Muscle of arm (tissue), 14 donors: ENCODE measurements around the gene CCNB2. TPM values are rescaled to one million over a fixed set of nuclear protein-coding genes. Genes with fewer than 3 reads are reported as not detected.
"Not testable (repeated sequence)": the region's sequence is repeated elsewhere in the genome, so short reads cannot be mapped to it uniquely, and the experiment has no call there.

Experiments
- DNase-seq: peaks from one replicate; pipeline ENCODE4 v3.0.0-alpha.2; 2013
- long read RNA-seq, 11 donors: transcript quantifications; one replicate each; lab custom pipeline, GENCODE V29; 2026
- polyA plus RNA-seq, 12 donors: library from polyadenylated mRNA; unstranded; fragments of 120-200 nt; gene quantifications; one replicate each; pipeline ENCODE4 v1.2.1, GENCODE V29; 2013; ENCODE audit not compliant: insufficient read length in 12 of 12

The CCNB2 gene
- 10 to 100 TPM in 11 of 12 donors, not detected in 1; 10.6 to 31.1 (median 21.6) TPM for polyA plus RNA-seq
- long read RNA-seq, donor 1, transcript CCNB2-201 (9 exons, 1,556 nt), result major isoform, 9 of 9 reads
- long read RNA-seq, donor 1, partial matches to known transcripts, result 0 of 9 reads
- long read RNA-seq, donor 1, other reads (novel, unspliced or antisense), result 0 of 9 reads
- long read RNA-seq, donor 2, transcript CCNB2-201 (9 exons, 1,556 nt), result major isoform, 9 of 9 reads
- long read RNA-seq, donor 2, partial matches to known transcripts, result 0 of 9 reads
- long read RNA-seq, donor 2, other reads (novel, unspliced or antisense), result 0 of 9 reads
- long read RNA-seq, donor 3, partial matches to known transcripts, result 0 of 3 reads
- long read RNA-seq, donor 3, other reads (novel, unspliced or antisense), result 0 of 3 reads
- long read RNA-seq, donor 4, partial matches to known transcripts, result 0 of 2 reads
- long read RNA-seq, donor 4, other reads (novel, unspliced or antisense), result 0 of 2 reads
- long read RNA-seq, donor 5, transcript CCNB2-201 (9 exons, 1,556 nt), result major isoform, 6 of 6 reads
- long read RNA-seq, donor 5, partial matches to known transcripts, result 0 of 6 reads
- long read RNA-seq, donor 5, other reads (novel, unspliced or antisense), result 0 of 6 reads
- long read RNA-seq, donor 6, partial matches to known transcripts, result 0 of 4 reads
- long read RNA-seq, donor 6, other reads (novel, unspliced or antisense), result 0 of 4 reads
- long read RNA-seq, donor 7, partial matches to known transcripts, result 0 of 2 reads
- long read RNA-seq, donor 7, other reads (novel, unspliced or antisense), result 0 of 2 reads
- long read RNA-seq, donor 8, transcript CCNB2-201 (9 exons, 1,556 nt), result major isoform, 5 of 6 reads
- long read RNA-seq, donor 8, partial matches to known transcripts, result 0 of 6 reads
- long read RNA-seq, donor 8, other reads (novel, unspliced or antisense), result 0 of 6 reads
- long read RNA-seq, donor 9, transcript CCNB2-201 (9 exons, 1,556 nt), result major isoform, 8 of 8 reads
- long read RNA-seq, donor 9, partial matches to known transcripts, result 0 of 8 reads
- long read RNA-seq, donor 9, other reads (novel, unspliced or antisense), result 0 of 8 reads
- long read RNA-seq, donor 10, partial matches to known transcripts, result 0 of 3 reads
- long read RNA-seq, donor 10, other reads (novel, unspliced or antisense), result 0 of 3 reads
- long read RNA-seq, donor 11, transcript CCNB2-201 (9 exons, 1,556 nt), result major isoform, 15 of 20 reads
- long read RNA-seq, donor 11, partial matches to known transcripts, result 5 of 20 reads
- long read RNA-seq, donor 11, other reads (novel, unspliced or antisense), result 0 of 20 reads

DNA sequence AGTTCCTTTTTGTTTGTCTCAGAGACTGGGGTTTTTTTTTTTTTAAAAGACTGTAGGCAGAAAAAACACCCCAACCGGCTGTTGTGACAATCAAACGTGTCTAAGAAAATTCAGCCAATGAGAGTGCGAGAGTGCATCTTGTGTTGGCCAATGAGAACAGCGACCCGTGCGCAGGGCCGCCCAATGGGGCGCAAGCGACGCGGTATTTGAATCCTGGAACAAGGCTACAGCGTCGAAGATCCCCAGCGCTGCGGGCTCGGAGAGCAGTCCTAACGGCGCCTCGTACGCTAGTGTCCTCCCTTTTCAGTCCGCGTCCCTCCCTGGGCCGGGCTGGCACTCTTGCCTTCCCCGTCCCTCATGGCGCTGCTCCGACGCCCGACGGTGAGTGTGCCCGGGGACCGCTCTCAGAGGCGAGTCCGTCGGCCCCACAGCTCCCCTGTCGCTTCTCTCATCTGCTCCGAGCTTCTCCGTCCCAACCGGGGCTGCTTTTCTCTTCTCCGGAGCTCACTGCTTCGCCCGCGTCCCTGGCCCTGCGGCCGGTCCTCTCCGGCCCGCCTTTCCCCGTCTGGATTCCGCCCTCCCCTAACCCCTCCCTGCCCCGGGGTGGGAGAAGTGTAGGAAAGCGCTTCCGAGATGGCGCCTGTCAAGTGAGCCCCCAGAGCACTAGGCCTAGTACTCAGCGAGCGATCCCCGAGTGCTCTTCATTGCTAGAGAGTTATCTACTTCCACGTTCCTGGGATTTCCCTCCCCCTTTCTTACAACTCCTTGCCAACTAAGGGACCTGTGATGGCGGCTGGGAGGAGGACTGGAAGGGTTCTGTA lies at the start of gene CCNB2:
TSS of gene CCNB2 (plus strand) at position 235 of the 821 bp plus-strand sequence. CDS start at position 358, 123 bp downstream.
- DNase-seq, result peak; percentile 93

DNA sequence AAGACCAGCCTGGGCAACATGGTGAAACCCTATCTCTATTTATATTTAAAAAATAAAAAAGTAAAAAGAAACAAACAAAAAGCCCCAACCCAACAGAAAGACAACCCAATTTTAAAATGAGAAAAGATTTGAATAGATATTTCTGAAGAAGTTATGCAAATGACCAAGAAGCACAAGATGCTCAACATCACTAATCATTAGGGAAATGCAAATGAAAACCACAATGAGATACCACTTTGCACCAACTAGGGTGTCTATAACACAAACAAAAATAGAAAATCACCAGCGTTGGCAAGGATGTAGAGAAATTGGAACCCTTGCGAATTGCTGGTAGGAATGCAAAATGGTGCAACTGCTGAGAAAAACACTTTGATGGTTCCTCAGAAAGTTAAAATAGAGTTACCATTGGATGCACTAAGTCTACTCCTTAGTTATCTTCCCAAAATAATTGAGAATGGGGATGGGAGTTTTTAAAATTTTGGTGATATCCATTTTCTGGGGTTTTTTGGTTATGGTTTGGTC lies 45.8 kb upstream of the CCNB2 start:
- no peak for DNase-seq

DNA sequence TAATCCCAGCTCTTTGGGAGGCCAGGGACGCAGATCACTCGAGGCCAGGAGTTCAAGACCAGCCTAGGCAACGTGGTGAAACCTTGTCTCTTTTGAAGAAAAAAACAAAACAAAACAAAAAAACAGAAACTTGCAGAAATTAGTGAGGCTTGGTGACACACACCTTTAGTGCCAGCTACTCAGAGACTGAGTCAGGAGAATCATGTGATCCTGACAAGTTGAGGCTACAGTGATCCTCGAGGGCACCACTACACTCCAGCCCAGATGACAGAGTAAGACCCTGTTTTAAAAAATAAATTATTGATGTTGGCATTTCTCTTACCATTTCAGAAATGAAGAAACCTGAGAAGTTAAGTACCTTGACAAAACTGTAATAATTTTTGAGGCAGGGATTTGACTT lies 44.6 kb upstream of the CCNB2 start:
- no peak for DNase-seq

DNA sequence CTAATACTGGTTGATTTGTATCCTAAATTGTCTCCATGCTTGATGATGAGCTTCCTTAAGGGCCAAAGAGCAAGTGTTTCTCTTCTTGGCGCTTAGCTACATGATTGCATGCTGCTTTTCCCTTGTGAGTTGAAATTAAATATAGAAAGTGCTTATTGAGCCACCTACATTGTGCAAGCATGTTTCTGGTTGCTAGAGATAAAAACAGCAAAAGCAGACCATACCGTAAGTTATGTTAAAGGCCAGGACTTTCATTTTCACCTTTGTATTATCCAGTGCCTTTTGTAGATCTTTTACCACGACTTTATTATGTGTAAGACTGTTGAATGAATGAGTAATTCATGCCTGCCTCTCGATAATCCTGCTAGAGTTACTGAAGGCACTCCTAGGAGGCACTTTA lies 41.9 kb upstream of the CCNB2 start:
- no peak for DNase-seq

DNA sequence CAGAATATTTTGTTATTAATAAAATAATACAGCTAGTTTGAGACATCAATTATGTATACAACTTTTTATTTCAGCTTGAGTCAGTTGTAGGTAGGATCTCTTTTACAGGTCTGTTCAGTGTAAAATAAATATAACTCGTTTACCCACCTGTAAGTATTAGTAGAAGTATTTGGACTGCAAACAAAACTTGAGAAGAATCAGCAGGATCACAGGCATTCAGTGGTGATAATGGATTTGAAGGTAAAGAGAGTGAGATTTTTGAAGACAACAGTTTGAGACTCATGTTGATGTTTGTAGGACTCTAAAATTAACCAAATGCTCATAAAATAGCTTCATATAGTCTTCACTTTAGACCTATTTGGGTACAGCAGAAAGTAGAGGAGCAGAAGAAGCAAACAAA lies 35.5 kb upstream of the CCNB2 start:
- no peak for DNase-seq

DNA sequence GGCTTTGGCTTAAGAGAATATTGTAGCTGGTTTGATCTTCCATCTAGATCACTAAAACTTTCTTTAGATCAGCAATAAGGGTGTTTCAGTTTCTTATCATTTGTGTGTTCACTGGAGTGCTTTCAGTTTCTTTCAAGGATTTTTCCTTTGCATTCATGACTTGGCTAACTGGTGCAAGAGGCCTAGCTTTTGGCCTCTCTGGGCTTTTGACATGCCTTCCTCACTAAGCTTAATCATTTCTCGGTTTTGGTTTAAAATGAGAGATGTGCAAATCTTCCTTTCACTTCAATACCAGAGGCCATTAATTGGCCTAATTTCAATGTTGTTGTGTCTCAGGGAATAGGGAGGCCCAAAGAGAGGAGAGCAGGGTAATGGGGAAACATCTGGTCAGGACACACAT lies 30.3 kb upstream of the CCNB2 start:
- no peak for DNase-seq

DNA sequence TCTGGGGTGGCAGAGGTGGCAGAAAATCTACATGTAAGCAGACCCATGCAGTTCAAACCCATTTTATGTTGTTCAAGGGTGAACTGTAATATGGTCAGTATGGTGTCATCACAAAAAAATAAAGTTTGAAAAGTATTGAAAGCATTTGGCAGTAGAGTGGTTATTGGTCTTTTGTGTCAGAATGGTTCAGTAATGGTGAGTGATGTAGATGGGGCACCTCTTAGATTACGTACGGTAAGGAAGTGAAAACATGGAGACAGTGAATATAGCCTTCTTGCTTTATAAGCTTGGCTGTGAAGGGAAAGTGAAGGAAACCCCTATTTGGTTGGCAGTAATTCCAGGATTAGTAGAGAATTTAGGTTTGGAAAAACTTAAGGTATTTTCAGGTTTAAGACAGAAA lies 17.2 kb upstream of the CCNB2 start:
- DNase-seq, result no peak

DNA sequence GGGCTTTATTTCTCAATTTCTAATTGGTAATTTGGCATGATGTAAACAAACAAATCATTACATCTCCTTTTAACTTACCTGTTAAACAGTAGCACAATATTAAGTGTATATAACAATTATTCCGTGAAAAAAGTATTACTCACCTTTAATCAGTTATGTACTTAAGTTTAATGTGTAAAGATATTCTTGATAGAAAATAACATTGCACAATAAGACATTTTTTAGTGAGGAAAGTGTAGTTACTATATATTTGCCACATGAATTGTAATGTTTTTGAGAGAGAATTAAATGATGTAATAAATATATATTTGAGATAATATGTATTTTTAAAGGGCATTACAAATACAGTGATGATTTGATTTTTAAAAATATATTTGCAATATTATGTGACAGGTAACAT lies 10.9 kb upstream of the CCNB2 start:
- no peak for DNase-seq

DNA sequence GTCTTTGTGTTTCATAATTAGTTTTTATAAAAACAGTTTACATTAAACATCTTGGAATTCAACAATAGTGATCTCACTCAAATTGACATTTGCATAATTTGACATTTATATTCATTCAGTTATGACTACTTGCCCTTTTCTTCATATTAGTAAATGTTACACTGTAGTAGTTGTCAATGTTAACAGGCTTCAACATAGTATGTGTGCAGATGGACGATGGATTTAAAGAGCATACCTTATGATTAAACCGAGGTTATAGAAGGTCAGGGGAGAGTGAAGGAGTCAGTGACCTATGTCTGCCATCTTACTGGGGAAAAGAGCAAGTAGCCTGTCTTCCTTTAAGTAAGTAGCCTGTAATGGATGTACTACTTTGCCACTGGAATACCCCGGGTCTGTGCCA lies 8.5 kb upstream of the CCNB2 start:
- DNase-seq, result no peak

DNA sequence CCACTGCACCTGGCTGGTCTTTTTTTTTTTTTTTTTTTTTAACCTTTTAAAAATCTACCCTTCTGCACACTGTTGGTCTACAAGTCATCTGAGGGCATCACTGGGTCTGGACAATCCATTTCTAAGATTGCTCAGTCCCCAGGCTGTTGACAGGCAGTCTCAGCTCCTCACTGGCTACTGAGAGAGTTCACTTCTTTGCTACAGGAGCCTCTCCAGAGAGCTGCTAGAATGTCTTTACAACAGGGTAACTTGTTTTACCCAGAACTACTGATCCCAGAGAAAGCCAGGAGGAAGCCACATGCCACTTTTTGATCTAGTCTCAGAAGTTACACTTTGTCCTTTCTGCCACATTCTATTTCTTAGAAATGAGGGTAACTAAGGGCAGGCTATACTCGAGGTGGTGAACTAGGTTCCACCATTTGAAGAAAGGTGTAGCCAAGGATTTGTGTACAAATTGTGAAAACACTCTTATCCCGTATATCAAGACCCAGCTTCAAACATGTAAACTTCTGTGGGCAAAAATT lies 5.7 kb upstream of the CCNB2 start:
- DNase-seq, result no peak

DNA sequence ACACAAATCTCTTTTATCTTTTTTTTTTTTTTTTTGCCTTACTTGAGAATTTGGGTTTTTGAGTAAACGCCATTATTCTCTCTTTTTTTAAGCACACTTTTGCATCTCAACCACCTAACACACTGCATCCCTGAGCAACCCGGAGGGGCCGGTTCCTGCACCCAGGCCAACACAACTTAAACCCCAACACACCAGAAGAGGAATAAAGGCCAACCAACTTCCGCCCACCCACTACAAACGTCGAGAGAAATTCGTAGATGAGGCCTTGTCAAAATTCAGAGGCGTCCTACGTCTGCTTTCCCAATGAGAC lies 389 bp upstream of the CCNB2 start:
- DNase-seq, result no peak

DNA sequence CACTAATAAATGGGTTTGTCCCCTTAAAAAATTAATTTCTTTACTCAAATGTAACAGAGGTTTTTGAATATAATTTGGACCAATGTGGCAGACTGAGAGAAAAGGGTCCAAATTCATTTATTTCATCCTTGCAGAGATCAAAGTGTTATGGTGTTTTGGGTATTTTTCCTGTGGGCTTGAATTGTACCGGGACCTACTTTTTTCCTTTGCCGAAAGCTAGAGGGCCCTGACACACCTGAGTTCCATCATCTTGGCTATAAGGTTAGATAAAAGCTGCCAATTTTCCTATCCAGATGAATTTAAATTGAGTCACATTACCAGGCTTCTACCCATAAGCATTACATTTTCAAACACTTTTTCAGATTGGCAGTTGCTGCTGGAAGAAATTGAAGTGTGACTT lies 908 bp downstream of the CCNB2 start:
- peak; percentile 8 for DNase-seq

DNA sequence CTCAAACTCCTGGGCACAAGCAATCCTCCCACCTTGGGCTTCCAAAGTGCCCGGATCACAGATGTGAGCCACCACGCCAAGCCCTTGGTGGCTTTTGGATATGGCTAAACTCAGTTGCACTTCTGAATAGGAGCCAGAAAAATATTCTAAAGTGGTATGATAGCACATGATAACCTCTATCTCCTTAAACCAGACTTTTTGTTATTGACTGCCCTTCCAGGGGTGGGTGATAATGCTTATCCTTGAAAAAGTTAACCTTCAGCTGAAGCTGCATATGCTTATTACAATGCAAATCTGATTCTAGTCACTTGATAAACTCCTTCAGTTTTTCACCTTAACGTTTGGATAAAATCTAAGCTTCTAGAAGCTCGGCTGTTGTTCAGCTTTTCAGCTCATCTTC lies 6.3 kb downstream of the CCNB2 start:
- no peak for DNase-seq

DNA sequence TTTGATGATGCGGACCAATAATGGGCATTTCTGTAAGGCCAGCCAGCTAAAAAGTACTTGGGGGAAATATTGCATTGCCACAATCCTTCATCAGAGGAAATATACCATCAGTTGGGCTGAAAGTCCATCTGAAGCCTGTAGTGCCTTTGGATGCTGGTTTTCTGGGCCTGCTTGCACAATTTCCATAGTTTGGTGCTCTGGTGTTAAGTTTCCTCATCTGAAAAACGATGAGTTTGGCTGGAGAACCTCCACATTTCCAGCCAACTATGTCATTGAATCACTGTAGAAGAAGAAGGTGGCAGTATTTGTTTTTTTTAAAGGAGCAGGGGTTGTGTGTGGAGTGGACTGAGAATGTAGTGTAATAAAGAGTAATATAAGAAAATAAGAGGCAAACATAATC lies 10.1 kb downstream of the CCNB2 start:
- no peak for DNase-seq

DNA sequence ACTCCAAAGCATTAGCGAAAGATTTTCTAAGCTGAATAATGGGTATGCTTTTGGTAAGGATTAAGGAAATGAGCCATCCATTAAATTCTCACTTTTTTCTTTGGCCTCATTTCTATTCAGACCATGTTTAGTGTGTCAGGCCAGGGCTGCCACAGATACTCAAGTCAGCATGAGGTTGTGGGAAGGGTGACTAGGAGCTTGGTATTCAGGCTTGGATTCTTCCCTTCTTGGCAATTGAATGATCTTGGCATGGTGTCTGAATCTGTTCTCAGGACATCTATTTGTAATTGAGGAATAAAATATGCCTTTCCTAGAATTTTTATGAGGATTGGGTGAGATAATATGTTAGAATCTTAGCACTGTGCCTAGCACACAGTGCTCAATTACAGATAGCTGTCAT lies 11.2 kb downstream of the CCNB2 start:
- no peak for DNase-seq

DNA sequence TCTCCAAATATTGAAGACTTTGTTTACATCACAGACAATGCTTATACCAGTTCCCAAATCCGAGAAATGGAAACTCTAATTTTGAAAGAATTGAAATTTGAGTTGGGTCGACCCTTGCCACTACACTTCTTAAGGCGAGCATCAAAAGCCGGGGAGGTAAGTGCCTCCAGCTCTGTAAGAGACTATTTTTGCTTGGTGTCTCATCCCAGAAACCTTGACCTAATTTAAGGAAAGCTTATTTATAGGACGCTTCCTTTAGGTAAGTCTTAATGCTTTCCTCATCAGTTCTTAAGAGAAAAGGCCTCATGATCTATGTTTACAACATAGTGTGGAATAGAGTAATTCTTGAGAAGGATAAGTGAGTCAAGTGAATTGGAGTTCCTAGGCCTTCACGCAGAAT lies 11.8 kb downstream of the CCNB2 start:
- no peak for DNase-seq

DNA sequence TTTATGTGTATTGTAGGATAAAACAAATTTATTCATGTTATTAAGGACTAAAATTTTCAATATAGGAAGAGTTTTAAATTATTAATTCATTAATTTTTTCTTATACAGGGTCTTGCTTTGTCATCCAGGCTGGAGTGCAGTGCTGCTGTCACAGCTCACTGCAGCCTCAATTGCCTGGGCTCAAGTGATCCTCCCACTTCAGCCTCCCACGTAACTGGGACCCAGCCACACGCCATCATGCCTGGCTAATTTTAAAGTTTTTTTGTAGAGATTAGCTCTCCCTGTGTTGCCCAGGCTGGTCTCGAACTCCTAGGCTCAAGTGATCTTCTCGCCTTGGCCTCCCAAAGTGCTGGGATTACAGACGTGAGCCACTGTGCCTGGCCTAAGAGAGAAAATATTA lies 14.7 kb downstream of the CCNB2 start:
- DNase-seq, result no peak

DNA sequence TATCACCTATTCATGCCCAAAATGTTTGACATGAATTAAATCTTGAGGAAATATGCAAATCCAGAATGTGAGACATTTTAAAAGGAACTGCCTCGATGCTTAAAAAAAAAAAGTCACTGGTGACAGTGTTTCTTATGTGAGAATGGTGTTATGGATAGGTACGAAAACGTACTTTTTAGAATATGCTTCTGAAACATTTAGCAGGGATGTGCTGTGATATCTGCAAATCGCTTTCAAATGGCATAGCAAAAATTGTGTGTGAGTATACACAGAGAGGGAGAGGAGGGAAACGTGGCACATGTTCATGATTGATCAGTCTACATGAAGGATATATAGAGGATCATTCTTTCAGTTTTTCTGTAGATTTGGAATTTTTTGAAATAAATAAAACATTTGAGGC lies 16.0 kb downstream of the CCNB2 start:
- no peak for DNase-seq

DNA sequence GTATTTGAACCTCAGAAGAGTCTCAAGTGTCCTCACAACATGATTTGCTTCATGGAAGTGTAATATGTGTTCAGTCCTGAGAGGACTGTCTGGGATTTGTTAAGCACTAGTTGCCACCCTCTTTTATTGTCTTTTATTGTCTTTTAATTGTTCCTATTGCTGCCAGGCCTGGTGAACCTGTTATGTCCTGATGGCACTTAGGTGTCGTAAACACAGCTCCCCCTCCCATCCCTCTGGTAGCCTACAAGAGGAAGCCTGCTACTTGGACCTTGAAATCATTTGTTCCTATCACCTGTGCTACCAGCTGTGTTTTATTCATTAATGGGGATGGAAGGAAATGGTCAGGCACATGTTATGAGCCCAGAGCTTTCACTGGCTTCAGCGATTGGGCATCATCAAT lies 19.3 kb downstream of the CCNB2 start:
- no peak for DNase-seq

DNA sequence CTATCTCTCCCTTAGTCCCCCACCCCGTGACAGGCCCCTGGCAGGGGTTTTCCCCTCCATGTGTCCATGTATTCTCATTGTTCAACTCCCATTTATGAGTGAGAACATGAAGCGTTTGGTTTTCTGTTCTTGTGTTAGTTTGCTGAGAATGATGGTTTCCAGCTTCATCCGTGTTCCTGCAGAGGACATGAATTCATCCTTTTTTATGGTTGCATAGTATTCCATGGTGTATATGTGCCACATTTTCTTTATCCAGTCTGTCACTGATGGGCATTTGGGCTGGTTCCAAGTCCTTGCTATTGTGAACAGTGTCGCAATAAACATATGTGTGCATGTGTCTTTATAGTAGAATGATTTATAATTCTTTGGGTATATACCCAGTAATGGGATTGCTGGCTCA lies 20.7 kb downstream of the CCNB2 start:
- DNase-seq, result not testable (repeated sequence)

DNA sequence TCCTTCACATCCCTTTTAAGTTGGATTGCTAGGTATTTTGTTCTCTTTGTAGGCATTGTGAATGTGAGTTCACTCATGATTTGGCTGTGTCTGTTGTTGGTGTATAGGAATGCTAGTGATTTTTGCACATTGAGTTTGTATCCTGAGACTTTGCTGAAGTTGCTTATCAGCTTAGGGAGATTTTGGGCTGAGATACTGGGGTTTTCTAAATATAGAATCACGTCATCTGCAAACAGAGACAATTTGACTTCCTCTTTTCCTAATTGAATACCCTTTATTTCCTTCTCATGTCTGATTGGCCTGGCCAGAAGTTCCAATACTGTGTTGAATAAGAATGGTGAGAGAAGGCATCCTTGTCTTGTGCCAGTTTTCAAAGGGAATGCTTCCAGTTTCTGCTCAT lies 22.3 kb downstream of the CCNB2 start:
- not testable (repeated sequence) for DNase-seq
